NCI-H2196 (cell line): ENCODE measurements around the gene IFITM10.

Source experiments
- DNase-seq: peaks from one replicate; lab custom pipeline; 2025; ENCODE audit not compliant: unreplicated experiment; lab: John Stamatoyannopoulos, UW

Gene IFITM10

DNA sequence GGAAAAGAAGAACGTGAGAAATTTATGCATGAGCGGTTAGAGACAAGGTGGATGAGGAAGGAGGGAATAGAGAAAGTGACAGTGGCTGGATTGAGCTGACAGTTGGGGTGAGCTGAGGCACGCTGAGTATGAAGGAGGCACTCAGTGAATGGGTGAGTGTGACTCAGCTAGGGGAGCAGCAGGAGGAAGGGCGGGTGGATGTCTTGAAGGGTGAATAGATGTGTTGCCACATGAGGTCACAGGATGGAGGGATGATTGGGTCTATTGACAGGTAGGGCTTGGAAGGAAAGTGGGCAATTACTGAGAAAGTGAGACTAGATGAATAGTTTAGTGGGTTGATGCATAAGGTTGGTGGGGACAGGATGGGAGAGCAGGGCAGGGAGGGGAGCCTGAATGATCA is 8.0 kb downstream of the IFITM10 start:
- DNase-seq: no peak

DNA sequence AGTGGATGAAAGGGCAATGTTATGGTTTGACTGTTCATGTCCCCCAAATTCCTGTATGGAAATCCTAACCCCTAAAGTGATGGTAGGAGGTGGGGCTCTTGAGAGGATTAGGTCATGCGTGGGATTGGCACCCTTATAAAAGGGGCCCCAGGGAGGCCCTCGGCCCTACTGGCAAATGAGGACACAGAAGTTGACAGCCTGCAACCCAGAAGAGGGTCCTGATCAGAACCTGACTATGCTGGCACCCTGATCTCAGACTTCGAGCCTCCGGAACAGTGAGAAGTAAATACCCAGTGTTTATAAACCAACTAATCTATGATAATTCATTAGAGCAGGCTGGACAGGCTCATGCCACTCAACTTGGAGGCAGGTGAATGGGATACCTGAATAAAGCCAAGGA is 8.7 kb downstream of the IFITM10 start:
- no peak for DNase-seq

DNA sequence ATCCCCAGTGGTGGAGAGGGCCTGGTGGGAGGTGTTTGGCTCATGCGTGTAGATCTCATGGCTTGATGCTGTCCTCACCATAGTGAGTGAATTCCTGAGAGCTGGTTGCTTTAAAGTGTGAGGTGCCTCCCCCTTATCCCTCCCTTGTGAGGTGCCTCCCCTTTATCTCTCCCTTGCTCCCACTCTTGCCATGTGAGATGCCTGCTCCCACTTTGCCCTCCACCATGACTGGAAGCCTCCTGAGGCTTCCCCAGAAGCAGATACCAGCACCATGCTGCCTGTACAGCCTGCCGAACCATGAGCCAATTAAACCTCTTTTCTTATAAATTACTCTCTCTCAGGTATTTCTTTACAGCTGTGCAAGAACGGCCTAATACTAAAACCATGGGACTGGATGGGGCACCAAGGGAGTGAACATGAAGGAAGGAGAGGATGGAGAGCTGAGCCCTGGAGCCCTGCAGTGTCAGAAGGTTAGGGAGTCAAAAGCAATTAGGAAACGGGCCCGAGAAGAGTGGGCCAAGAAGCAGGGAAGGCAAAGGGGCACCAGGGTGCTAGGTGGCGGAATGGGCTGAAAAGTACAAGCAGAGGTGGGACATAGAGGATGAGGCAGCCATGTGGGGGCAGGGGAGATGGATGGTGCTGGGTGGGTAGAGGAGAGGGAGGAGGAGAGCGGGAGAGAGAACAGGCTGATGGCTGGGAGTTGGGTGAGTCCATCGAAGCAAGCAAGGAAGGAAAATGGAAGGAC is 9.4 kb downstream of the IFITM10 start:
- DNase-seq: no peak

DNA sequence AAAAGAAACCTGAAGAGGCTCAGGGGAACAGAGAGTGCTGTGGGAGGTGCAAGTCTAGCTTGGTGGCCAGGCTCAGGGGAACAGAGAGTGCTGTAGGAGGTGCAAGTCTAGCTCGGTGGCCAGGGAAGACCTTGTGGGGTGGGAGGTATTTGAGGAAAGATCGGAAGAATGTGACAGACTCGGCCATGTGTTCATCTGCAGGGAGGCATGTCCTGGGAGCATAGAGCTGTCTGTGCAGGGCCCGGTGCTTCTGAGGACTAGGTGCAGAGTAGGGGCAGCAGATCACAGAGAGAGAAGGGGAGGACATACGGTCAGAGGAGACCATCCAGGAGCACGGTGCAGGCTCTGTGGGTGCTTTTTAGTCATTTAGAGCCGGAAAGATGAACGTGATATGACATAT is 10.8 kb downstream of the IFITM10 start:
- no peak for DNase-seq

DNA sequence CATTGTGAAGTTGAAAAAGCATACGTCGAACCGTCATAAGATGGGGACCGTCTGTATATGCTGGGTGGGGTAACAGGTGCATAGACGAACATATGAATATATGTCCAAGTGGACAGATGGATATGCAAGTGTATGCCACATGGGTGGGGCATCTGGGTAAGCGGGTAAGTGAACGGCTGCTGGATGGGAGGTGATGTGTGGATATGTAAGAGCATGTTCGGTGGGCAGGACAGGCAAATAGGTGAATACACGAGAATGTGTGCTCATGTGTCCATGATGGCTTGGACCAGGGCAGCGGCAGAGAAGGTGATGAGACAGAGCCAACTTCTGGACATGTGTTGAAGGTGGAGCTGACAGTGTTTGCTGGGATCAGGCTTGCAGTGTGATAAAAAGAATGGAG is 12.0 kb downstream of the IFITM10 start:
- DNase-seq: no peak

DNA sequence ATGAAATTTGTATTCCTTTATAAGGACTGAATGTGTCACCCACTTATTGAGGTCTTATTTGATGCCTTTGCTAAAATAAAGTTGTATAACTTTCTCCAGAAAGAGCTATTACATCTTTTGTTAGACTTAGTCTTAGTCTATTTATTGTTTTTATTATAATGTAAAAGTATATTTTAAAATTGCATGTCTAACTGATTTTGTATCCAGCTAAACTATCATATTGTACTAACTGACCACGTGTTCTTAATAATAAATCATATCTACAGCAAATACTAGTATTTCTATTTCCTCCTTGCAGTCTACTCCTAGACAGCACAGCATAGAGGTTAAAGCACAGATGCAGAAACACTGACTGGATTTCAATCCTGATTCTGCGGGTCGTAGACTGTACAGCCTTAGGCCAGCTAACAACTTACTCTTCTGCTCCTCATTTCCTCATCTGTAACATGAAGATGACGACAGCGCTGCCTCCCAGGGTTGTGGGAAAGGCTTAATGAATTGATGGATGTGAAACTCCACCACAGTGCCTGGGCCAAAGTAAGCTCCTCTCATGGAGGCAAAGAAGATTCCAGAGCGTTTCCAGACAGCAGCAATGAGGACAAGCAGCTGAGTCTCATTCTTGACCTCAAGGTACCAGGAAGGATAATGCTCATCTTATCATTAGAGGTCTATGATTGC is 13.2 kb downstream of the IFITM10 start:
- DNase-seq: no peak

DNA sequence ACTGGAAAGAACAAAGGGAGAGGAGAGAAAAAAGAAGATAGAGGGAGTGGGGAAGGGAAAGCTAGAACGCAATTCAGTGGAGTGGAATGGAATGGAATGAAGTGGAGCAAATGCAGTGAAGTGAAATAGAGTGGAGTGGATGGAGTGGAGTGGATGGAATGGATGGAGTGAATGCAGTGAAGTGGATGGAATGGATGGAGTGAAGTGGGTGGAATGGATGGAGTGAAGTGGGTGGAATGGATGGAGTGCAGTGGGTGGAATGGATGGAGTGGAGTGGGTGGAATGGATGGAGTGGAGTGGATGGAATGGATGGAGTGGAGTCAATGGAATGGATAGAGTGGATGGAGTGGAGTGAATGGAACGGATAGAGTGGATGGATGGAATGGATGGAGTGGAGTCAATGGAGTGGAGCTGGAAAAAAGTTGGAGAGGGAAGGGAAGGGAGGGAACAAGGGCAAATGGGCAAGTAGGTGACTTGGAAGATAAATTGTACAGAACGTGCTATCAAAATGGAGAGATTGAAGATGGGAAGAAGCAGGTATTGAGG is 13.9 kb downstream of the IFITM10 start:
- DNase-seq: no peak

DNA sequence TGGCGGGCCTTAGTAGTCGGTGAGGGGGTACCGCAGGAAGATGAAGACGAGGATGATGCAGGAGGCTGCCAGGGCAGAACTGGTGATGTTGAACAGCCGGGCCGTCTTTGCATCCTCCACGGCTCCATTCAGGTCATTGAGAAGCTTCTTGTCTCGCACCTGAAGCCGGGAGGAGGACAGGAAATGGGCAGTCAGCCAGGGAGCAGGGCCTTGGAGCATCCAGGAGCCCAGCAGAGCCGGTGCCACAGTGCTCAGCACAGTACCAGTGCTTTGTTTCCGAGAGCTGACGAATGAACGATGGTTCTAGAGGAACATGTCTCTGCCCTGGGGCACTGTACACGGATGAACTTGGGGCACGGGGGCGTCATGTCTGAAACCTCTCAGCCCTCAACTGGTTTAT is 15.1 kb downstream of the IFITM10 start:
- DNase-seq: no peak

DNA sequence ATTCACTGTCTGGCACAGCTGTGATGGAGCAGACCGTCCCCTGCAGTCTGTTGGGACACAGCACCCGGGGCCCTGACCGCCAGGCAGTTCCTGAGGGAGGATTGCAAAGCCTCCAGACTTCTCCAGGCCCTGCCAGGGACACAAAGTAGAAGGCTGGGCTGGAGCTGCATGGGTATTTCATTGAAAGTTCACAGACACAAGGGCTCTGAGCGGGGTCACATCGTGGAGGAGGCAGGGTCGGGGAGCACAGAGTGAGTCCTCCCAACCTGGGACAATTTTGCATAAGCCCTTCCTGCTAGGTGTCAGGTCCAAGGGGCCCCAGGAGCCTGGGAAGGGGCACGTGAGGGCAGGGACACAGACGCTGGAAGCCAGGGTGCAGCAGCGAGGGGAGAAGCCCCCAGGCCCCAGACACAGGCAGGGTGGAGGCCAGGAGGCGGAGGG is 15.7 kb downstream of the IFITM10 start:
- DNase-seq: no peak

DNA sequence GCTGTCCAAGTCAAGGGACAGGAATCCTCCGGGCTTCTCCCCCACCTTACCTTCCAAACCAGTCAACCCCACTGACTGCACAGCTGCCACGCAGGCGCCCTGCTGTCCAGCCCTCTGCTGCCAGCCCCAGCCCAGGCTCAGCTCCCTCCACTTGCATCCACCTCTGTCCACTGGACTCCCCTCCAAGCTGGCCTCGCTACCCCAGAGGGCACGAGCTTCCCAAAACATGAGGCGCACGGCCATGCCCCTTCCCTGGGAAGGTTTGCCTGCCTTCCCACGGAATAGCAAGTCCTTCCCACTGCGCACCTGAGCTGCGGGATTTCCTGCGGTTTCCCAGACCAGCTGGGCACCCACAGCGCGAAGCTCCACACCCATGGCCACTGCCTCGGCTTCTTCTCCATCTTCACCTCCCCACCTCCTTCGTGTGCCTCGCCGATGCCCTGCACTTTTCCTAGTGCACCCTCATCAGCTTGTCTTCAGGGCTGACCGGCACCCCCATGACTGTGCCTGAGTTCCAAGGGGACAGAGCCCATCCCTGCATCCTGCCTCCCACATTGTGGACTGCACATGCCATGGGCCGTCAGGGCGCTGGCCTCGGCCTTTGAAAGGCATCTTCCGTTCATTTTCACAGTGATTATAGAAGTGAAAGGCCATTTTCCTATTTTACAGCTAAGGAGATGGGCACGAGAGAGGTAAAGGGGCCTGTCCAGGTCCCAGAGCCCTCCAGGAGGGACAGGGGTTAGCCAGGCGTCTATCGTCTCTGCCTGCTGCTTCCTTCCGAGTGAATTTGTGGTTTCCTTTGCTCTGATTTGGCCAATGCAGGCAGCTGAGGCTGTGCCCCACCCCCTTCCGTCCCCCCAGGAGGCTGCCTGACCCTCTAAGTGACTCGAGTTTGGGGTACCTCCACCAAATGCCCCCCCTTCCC is 16.4 kb downstream of the IFITM10 start:
- no peak for DNase-seq

DNA sequence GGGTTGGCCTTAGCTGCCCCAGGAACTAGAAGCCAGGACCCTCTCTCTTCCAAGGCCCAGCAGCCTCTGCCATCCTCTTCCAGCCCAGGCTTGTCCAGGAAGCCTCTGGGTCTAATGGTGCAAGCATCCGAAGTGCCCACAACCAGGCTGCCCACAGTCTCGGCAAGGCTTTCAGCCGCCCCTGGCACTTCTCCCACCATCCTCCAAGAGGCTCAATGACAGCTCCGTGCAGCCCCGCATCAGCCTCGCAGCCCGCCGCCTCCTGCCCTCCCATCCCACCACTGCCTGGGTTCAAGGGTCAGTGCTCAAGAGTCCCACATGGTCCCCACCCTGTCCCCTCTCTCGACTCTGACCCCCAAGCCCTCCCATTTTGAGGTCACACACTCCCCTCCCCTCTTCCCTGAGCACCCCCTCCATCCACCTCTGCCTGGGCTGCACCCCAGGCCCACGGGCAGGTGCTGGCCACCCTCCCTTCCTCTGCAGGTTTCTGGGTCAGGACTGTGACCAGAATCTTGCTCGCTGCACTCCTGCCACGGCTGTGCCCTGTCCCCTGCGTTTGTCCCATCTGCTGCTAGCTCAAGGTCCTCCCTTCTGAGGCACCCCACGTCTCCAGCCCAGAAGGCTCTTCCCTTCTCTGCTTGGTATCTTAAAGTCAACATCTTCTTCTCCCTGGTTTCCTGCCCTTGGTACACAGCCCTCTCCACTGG is 17.2 kb downstream of the IFITM10 start:
- no peak for DNase-seq

DNA sequence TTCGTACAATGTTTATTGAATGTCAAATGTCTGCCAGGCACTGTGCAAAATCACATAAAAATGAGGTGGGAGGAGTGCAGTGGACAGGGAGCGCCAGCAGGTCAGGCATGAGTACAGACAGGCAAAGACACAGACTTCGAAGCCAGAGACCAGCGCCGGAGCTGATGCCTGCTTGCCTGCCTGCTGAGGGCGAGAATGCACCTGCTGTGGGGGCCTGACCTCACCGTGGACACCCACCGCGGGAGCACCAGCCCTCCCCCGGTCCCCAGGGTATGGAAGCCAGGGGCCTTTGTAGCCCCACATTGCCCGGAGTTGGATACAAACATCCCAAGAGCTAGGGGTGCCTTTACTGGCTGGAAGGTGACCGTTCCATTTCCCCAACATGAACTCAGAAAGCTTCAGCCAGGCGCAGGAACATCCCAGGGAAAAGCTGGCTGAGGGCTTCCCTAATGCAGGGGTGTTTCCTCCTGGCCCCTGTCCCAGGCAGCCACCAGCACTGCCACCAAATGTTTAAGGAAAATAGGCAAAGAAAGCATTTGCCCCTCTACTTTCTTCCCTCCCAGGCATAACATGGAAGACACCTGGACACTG is 17.9 kb downstream of the IFITM10 start:
- DNase-seq: no peak

DNA sequence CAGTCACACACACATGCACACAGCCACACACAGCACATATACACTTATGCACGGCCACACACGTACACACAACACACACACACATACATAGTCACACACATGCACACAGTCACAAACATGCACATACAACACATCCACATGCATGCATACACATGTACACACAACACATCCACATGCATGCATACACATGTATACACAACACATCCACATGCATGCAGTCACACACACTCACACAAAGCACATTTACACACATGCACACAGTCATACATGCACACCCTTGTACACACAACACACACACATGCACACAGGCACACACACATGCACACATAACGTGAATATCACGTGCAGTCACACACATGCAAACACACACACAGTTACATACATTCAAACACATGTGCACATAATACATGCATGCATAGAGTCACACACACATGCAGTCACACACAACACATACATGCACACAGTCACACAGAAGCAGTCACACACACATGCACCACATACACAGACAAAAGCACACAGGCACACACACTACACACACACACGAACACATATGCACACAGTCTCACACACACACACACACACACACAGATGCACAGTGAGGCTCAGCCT is 18.8 kb downstream of the IFITM10 start:
- DNase-seq: no peak

DNA sequence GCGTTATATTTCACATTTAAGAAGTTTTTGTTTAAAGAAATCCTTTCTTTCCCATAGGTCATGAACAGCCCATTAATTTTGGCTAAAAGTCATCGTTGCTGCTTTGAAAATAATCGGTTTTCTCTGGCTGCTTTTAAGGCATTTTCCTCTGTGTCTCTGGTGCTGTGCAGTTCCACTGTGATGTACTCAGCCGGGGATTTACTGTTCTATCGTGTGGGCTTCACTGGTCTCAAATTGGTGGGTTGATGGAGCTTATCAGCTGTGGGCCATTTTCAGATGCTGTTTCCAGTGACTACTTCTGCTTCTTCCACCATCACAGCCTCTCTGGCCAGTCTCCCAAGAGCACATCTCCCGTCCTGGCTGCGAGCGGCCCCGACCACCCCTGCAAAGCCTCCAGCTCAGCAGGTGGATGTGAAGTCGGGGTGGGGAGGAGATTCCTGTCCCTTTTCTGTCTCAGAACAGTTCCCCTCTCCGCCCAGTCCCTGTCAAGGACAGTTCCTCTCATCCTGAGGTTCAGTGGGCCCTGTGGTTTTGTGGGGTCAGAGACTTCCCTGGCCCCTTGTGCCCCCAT is 20.3 kb downstream of the IFITM10 start:
- no peak for DNase-seq

DNA sequence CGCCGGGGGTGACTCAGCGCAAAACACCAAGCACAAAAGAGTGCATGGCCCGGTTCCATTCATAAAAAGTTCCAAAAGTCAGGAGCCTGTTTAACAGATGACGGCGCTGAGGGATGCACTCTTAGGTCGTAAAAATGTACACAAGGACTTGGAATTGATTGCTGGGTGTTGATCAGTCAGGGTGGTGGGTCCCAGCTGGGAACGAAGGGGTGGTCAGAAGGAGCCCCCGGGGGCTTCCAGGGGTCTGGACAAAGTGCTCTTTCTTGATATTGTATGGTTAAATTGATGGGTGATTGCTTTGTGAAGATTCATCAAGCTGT is 20.7 kb downstream of the IFITM10 start:
- DNase-seq: no peak

DNA sequence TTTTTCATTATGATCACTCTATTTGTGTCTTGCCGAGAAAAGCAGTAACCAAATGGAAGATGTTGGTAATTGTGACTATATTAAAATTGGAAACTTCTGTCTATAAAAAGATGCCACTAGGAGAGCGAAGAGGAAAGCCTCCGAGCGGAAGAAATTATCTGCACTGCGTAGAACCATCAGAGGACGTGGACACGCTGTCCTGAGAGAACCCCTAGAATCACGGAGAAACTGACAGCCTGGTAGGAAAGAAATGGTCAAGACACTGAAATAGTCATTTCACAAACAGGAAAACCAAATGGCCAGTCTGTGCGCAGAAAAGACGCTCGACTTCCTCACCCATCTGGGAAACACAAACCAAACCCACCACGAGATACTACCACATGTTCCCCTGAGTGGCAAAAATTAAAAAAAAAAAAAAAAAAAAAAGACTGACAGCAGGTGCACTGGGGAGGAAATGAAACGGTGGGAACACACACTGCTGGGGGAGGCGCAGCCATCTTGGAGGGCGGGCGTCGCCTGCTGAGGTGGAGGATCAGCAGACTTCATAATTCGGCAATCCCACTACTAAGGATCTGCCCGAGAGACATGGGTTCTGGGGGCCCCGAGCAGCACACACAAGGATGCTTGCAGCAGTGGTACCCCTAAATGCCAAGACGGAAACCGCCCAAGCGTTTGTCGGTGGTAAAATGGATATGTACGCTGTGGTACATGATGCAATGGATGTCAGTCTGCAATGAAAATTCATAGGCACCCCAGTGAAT is 21.3 kb downstream of the IFITM10 start:
- no peak for DNase-seq

DNA sequence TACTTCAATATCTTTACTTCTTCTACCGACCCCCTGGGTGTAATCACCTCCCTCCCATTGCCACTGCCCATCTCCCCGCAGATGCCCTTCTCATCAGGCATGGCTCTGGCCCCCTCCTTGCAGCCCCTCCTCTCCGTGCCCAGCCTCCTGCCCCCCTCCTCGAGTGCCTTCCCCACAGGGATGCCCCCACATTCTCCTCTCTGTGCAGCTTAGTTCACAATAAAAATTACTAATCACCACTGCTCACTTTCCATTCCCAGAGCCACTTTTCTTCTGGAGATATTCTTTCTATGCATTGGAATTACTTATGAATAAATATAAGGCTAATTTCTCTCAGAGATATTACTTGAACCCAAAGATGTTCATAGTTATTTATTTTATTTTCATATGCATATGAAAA is 22.1 kb downstream of the IFITM10 start:
- DNase-seq: no peak

DNA sequence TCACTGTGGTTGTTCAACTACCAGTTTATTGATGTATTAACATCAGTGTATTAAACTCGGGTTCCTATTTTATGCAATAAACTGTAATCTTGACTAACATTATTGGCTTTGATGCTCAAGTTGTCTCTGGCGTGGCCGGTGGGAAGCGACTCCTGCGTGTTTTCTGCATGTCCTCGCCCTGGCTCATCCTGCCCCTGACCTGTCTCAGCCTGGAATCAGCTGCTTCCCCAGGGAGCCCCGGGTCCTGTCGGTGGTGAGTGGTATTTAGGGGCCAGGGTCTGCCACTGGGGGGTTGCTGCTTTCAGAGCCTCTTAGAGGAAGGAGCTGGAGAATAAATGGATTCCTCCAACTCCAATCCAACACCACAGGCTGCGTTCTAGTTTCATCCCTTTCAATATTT is 22.5 kb downstream of the IFITM10 start:
- DNase-seq: no peak

DNA sequence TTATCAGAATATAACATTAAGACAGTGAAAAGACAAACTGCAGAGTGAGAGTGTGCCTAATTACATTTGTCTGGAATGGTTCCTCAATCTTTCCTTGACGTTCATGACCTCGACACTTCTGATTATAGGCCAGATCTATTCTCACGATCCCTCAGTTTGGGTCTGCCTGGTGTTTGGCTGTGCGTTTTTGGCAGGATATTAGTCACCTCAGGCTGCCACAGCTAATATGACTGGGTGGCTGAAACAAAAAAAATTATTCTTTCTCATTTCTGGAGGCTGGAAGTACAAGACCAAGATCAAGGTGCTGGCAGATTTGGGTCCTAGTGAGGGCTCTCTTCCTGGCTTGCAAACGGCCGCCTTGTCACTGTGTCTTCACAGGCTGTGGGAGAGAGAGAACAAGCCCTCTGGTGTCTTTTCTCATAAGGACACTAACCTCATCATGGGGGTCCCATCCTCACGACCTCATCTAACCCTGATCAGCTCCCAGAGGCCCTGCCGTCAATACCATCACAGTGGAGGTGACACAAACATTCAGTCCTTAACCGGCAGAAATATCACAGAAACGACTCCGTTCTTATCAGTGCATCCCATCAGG is 23.2 kb downstream of the IFITM10 start:
- no peak for DNase-seq
